Erythroblast (primary cell): ENCODE measurements around the gene USF2.

Experiments
- GATA1 ChIP-seq: IDR thresholded peaks from 2 replicates; pipeline ENCODE4 v1.6.1; 2011; ENCODE audit warnings: low read depth, mild to moderate bottlenecking, control low read depth, low read length, moderate library complexity
- POLR2A ChIP-seq: IDR thresholded peaks from 2 replicates; pipeline ENCODE4 v1.6.1; 2011; ENCODE audit warnings: mild to moderate bottlenecking, low read length

GRCh38 chr19:35287713-35288112 is 19.0 kb downstream of the USF2 start:
- no peak for TF ChIP-seq POLR2A
- no peak for TF ChIP-seq GATA1
